Stimulated activated CD8-positive, alpha-beta memory T cell treated with anti-CD3 and anti-CD28 coated beads, Interleukin-4, amount 100 ng/mL, for 4 hours (primary cell): ENCODE results near the gene ULK3.
A peak's percentile ranks its signal among the peaks of the same experiment; 100 is the strongest.

Experiments used
- DNase-seq, 2 donors: peaks; one replicate each; pipeline ENCODE4 v3.0.0-alpha.2; 2020; ENCODE audit warnings: low read depth in 2 of 2, low spot score in 1 of 2

ULK3 gene

GRCh38 chr15:74799856-74800558 is 42.9 kb downstream of the ULK3 start:
- DNase-seq = peak in 1 of 2 donors; percentile 74

DNA sequence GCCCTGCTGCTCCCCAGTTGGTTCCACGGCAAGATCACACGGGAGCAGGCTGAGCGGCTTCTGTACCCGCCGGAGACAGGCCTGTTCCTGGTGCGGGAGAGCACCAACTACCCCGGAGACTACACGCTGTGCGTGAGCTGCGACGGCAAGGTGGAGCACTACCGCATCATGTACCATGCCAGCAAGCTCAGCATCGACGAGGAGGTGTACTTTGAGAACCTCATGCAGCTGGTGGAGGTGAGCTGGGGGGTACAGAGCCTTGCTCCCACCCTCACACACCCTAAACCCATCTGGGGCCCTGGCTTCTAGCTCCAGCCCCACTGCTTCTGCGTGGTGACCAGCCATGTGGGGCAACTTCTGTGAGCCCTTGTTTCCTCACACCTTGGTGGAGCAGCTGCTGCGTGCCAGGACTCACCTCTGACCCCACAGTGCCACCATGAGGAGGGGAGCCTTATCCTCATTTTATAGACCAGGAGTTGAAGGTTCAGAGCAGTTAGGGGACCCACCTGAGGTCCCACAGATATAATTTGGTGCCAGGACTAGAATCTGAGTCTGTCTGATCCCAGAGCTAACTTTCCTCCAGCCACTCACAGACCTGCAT is 43.6 kb downstream of the ULK3 start:
- no peak for DNase-seq

GRCh38 chr15:74798388-74799254 is 44.3 kb downstream of the ULK3 start:
- DNase-seq = no peak

DNA sequence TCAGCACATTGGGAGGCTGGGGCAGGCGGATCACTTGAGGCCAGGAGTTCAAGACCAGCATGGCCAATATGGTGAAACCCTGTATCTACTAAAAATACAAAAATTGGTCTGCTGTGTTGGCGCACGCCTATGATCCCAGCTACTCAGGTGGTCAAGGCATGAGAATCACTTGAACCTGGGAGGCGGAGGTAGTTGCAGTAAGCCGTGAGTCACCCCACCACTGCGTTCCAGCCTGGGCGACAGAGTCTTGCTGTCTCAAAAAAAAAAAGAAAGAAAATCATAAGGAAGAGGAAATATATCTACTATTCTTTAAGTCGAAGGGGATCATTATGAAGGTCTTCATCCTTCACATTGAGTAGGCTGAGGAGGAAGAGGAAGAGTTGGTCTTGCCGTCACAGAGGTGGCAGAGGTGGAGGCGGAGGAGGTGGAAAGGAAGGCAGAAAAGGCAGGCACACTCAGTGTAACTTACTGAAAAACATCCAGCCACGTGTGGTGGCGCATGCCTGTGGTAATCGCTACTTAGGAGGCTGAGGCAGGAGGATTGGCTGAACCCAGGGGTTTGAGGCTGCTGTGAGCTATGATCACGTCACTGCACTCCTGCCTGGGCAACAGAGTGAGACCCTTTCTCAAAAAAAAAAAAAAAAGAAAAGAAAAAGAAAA is 46.9 kb downstream of the ULK3 start:
- DNase-seq = no peak

DNA sequence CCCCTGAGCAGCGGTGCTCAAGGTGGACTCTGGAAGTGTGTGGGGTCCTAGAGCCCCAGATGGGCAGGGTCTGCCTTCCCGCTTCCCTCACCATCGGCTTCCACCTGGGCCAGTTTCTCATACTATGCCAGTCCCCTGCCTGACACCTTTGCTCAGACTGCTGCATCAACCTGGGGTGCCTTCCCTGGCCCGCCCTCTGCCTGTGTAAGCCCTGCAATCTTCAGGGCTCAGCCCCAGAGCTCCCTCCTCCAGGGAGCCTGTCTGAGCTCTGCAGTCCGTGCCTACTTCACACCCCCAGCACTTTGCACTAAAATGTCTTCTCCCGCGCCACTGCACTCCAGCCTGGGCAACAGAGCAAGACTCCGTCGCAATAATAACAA is 48.0 kb downstream of the ULK3 start:
- DNase-seq = no peak

GRCh38 chr15:74794248-74794969 is 48.5 kb downstream of the ULK3 start:
- no peak for DNase-seq

DNA sequence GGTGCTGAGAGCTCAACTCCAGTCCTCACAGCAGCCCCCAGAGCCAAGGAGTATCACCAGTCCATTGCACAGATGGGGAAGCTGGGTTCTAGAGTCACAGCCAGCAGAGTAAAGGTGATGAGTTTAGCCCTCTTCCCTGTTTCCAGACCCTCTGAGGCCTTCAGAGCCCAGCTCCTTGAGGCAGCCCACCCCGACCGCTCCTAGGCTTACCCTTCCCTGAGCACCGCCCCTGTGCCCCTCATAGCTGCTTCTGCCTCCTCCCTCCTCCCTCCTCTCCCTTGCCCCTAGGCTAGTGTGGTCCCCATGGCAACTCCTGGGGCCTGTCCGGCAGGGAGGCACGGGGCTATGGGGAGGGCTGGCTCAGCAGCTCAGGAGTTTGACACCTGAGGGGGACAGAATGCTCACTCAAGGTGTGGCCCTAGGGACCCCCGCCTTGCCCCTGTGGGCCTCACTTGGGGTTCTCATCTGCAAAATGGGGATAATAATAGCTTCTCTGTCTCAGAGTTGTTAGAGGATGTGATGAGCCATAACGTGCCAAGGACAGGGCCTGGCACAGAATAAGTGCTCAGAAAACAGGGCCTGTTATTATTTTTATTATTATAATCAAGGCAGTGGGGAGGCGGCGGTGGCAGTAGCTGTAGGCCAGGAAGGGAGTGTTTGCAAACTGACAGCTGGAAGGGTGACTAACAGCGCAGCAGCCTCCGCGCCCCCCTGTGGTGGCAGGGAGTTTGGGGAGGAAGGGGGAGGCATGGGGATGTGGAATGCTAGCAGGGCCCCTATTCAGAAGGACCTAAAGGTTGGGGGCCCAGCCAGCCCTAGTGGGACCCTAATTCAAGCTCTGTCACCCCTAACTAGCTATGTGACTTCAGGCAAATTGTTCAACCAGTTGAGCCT is 49.6 kb downstream of the ULK3 start:
- DNase-seq = no peak

DNA sequence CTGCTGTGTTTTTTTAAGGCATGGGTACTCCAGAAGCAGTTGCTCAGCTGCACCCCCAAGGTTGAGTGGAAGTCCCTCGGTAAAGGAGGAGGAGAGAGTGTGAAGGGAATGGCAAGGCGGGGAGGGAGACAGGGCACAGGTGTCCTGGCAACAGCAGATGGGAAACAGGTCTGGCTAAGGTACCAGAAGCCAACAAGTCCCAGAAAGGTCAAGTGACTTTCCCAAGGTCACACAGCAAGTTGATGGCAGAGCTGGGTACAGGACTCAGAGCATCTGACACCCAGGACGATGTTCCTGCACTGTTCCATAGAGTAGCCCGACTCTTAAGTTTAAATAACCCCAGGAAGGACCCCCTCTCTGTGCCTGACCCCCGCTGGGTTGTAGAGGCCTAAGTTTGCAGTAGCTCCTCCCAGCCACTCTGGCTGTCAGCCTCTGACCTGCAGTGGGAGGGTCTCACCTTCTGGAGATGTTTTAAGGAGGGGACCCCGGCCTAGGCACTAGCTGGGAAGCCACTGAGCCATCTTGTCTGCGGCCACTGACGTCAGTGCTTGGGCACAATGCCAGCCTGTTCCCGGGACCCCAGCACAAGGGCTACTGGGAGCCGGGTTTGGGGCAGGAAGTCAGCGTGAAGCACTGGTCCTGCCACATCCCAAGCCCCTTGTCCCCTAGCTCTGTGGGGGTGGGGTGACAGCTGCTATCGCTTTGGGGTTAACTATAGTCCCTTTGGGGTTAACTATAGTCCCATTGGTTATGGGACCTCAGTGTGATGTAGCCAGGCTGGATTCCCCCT is 50.5 kb downstream of the ULK3 start:
- no peak for DNase-seq

GRCh38 chr15:74791667-74792066 is 51.3 kb downstream of the ULK3 start:
- no peak for DNase-seq

- no peak for DNase-seq
These were observed 51.9 kb downstream of the ULK3 start for GRCh38 chr15:74791007-74791406.

DNA sequence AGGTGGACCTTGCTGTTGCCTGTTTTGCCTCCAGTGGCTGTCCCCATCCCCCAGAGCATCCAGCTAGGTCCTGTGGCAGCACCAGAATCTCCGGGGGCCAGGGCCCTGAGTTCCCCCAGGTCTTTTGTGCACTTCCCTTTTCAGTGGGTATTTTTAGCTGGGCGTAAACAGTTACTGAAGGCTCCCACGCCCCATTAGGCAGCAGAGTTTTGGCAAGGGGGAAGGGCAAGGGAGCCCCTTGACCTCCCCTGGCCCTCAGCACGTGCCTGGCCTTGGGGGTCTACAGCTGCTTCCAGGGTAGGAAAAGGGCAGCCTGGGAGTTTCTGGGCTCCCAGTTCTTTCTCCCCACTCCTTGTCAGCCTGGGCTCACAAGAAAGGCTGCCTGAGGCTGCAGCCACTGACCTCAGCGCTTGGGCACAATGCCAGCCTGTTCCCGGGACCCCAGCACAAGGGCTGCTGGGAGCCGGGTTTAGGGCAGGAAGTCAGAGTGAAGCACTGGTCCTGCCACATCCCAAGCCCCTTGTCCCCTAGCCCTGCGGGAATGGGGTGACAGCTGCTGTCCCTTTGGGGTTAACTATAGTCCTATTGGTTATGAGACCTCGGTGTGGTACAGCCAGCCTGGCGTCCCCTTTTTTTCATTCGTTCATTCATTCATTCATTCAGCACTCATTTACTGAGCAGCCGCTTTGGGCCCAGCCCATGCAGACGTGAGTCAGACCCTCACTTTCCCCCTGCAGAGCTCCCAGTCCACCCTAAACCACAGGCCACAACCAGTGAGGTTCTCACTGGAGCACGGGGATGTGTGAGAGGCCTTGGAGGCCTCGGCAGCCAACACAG is 52.7 kb downstream of the ULK3 start:
- no peak for DNase-seq

DNA sequence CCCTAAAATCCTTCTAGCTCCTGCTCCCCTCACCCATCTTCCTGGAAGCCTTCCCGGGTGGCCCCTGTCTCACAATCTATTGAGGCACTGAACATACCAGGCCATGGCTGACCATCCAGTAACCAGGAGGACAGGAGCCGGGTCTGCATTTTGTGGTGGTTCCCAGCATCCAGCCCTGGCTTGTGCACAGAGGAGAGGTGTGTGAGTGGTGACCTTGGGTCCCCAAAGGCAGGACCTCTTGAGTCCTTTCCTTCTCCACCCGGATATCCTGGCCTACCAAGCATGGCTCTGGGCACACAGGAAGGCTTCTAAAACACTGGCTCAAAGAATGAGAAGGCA is 53.2 kb downstream of the ULK3 start:
- no peak for DNase-seq

- no peak for DNase-seq
These were observed 53.8 kb downstream of the ULK3 start for GRCh38 chr15:74789171-74789631.

GRCh38 chr15:74788683-74789151 is 54.2 kb downstream of the ULK3 start:
- no peak for DNase-seq

DNA sequence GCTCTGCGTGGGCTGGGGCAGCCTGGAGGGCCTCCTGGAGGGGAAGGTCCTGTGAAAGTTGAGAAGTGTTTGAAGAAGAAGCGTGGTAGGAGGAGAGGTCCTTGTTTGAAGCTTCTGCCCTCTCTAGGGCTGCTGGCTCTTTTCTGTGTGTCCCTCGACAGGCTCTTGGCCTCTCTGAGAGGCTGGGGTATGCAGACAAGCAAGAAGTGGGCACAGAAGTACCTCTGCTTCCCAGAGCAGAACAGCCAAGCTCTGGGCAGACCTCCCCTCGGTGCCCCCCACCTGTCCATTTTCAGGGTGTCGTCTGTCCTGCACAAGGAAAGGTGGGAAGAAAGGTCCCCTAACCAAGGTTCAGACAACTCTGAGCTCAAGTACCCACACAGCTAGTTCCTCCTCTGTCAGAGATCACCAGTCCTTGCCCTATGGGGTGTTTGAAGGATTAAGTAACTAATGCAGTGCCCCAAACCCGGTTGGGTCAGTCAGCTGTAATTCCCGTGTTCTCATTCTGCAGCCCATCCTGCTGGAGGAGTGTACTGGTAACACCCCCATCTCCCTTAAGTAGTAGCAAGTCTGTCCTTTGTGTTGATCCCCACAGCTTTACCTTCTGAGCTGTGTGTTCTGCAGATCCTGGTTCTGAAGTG is 54.8 kb downstream of the ULK3 start:
- no peak for DNase-seq

DNA sequence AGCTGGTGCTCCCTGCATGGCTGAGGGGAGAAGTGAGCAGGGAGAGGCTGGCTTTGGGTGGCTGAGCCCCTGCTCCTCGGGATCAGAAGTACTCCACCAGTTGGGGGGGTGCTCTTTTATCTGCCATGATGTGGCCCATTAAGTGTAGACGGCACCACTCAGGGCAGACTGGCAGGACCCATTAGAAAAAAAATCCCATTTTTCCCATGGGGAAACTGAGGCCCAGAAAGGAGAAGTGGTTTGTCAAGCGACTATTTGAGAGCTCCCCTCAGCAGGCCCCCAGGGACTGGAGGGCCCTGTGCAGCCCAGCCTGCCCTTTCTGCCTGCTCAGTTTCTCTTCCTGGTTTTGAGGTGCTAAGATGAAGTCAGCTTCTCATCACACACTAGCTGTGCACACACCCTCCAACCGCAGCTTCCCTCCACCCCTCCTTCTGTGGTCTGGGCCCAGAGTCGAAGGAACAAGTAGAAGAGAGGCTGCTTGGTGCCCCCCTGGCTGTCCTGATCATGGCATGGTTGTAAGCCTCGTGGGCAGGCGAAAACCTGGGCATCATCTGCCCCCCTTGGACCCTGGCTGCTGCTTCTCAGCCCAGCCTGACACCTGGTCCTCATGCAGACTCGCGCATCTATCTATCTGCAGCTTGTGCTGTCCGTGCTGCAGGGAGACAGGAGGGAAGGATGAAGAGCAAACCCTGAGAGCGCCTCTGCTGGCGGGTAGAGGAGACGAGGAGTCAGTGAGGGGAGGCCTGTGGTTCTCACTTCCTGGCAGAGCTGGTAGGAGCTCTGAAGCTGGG is 55.5 kb downstream of the ULK3 start:
- DNase-seq = peak; percentile 72 to 85
